HepG2 (cell line): Measurements from ENCODE around the gene VAMP8. TPM values are rescaled to one million over a fixed set of nuclear protein-coding genes. Genes with fewer than 3 reads are reported as not detected.

Source experiments
- BCLAF1 ChIP-seq: fragments of 450-650 bp; IDR thresholded peaks from 2 replicates; pipeline ENCODE4 v1.6.1; 2017; ENCODE audit warnings: mild to moderate bottlenecking
- CBX5 ChIP-seq: sonication (generic); formaldehyde crosslinking; IDR thresholded peaks from 2 replicates; pipeline ENCODE4 v1.4.0; 2020; ENCODE audit warnings: missing genetic modification reagents, borderline replicate concordance
- DBP ChIP-seq: sonication (generic); formaldehyde crosslinking; IDR thresholded peaks from 2 replicates; pipeline ENCODE4 v1.4.0; 2020; ENCODE audit warnings: missing genetic modification reagents; ENCODE audit errors: not compliant biosample characterization
- HIC2 ChIP-seq: sonication (generic); formaldehyde crosslinking; IDR thresholded peaks from 2 replicates; pipeline ENCODE4 v1.9.0; 2022; ENCODE audit warnings: low read depth, missing genetic modification reagents
- HNRNPUL1 ChIP-seq: fragments of 200-400 bp; formaldehyde crosslinking; IDR thresholded peaks from 2 replicates; pipeline ENCODE4 v1.6.1; 2017; ENCODE audit warnings: low read depth, mild to moderate bottlenecking, low read length, moderate library complexity
- KIAA2018 ChIP-seq: sonication (generic); formaldehyde crosslinking; IDR thresholded peaks from 2 replicates; pipeline ENCODE4 v1.5.0; 2020; ENCODE audit warnings: mild to moderate bottlenecking, missing genetic modification reagents, borderline replicate concordance
- MIXL1 ChIP-seq: IDR thresholded peaks from 2 replicates; pipeline ENCODE4 v1.6.1; 2016
- NFKB2 ChIP-seq: sonication (generic); formaldehyde crosslinking; IDR thresholded peaks from 2 replicates; pipeline ENCODE4 v1.4.0; 2020; ENCODE audit warnings: missing genetic modification reagents, borderline replicate concordance
- PRPF4 ChIP-seq: fragments of 200-400 bp; formaldehyde crosslinking; IDR thresholded peaks from 2 replicates; pipeline ENCODE4 v1.6.1; 2016; ENCODE audit warnings: low read length, low read depth; ENCODE audit not compliant: poor library complexity, severe bottlenecking
- RFX3 ChIP-seq: IDR thresholded peaks from 2 replicates; pipeline ENCODE4 v1.6.1; 2016; ENCODE audit warnings: missing biosample characterization, missing genetic modification reagents
- SP1 ChIP-seq, 2 experiments: fragments of 450-650 bp in 1 of 2; sonication (generic) in 1 of 2; formaldehyde crosslinking in 1 of 2; IDR thresholded peaks; 2 replicates each; pipeline versions ENCODE4 v1.4.0 to v1.6.1; 2016 to 2020; ENCODE audit warnings: missing genetic modification reagents in 1 of 2
- ZNF3 ChIP-seq: IDR thresholded peaks from 2 replicates; pipeline ENCODE4 v1.7.0; 2017; ENCODE audit warnings: inconsistent platforms
- ZNF382 ChIP-seq: sonication (generic); formaldehyde crosslinking; IDR thresholded peaks from 2 replicates; pipeline ENCODE4 v1.5.0; 2020; ENCODE audit warnings: missing genetic modification reagents, mild to moderate bottlenecking, borderline replicate concordance
- ZNF660 ChIP-seq: sonication (generic); formaldehyde crosslinking; IDR thresholded peaks from 2 replicates; pipeline ENCODE4 v1.5.1; 2020; ENCODE audit warnings: mild to moderate bottlenecking, low read depth, missing genetic modification reagents, borderline replicate concordance
- polyA plus RNA-seq, 8 experiments: library from polyadenylated mRNA; depleted of rRNA in 3 of 8; stranded (reverse) in 7 of 8; unstranded in 1 of 8; fragments of >200 nt; fragmentation: Illumina TruSeq in 4 of 8; extraction: Trizol in 4 of 8; gene quantifications; 2 replicates each; pipeline versions ENCODE4 v1.2.1 to v1.2.3, GENCODE V29; 2011 to 2016; ENCODE audit warnings: low read depth in 4 of 8, missing spikeins in 1 of 8, mixed read lengths in 1 of 8; ENCODE audit not compliant: insufficient read depth in 1 of 8
- total RNA-seq, 5 experiments: library from RNA; depleted of rRNA; stranded (reverse); fragments of >200 nt; fragmentation: Illumina TruSeq; extraction: Trizol; gene quantifications; 2 replicates each; pipeline ENCODE4 v1.2.3, GENCODE V29; 2016; ENCODE audit warnings: low read depth in 1 of 5

VAMP8 gene
- total and polyA plus RNA-seq, 2 of the 13 experiments (the other 11 are each of a cell fraction or from before 2014, with no cell fraction given) = 83.3 to 157 TPM

DNA sequence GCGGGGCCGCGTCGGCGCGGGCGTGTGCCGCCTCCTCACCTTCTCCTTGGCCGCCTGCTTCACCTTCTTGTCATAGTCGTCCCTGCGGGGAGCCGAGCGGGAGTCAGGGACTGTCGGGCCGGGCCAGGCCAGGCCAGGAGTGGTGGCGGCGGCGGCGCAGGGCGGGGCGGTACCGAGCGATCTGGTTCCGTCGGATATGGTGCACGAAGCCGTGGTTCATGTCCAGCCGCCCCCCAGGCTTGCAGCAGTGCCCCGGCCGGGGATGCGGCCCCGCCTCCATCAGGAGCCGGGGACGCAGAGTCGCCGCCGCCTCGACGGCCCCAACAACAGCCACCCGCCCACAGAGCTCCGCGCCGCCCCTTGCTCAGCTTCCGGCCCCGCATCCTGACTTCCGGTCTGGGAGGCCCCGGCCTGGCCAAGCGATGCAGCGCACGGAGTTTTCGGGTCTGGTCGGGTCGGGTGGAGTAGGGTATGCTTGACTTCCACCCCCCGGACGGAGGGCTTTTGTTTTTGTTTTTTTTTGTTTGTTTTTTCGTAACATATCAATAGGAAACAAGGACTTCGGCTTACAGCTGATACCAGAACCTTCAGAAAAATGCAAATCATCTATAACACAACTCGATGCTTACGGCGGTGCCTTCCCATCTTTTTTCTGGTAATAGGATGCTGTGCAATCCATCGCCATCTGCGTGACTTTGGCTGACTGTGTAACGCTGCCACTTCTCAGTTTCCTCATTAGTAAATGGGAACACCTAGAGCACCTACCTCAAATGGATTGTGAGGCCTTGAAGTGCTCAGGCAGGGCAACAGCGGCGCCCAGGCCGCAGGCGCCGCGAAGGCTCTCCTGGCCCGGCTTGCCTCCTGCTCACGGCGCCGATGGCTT, 34.6 kb downstream of the VAMP8 start, which contains the start of gene C2orf68 (continued):
- TF ChIP-seq KIAA2018 (CRISPR knock-in tag) = no peak
- no peak for TF ChIP-seq DBP
- TF ChIP-seq ZNF382 = no peak
- peak; percentile 51; the same call in 1 of the 2 replicates for TF ChIP-seq MIXL1 (CRISPR knock-in tag)
- no peak for TF ChIP-seq HIC2 (CRISPR knock-in tag)
- 0 out of 2 replicates have a peak, but pooled peaks have one; percentile 16 for TF ChIP-seq ZNF3
- TF ChIP-seq NFKB2 (CRISPR knock-in tag) = peak; percentile 90; the same call in 1 of the 2 replicates
- no peak for TF ChIP-seq ZNF660 (CRISPR knock-in tag)
- TF ChIP-seq HNRNPUL1 = no peak
- TF ChIP-seq SP1 (IDR thresholded peaks at IDR 0.05) = no peak
- TF ChIP-seq SP1 (CRISPR knock-in tag; IDR thresholded peaks at IDR 0.05) = peak; percentile 30; the same call in 1 of the 2 replicates
- peak; percentile 74 for TF ChIP-seq PRPF4
- no peak; the same call in 1 of the 2 replicates for TF ChIP-seq CBX5 (CRISPR knock-in tag)
- no peak for TF ChIP-seq BCLAF1
- no peak for TF ChIP-seq RFX3 (CRISPR knock-in tag)
